Type B pancreatic cell (in vitro differentiated cells): Measurements from ENCODE around the gene DAAM2. TPM values are rescaled to one million over a fixed set of nuclear protein-coding genes. Genes with fewer than 3 reads are reported as not detected.

Experiments used
- DNase-seq: peaks from one replicate; pipeline ENCODE4 v3.0.0; 2021; ENCODE audit warnings: mixed read lengths; ENCODE audit not compliant: unreplicated experiment; ENCODE audit errors: extremely low spot score
- H3K27ac Mint-ChIP-seq: 2 replicates; pipeline ENCODE4 v1.8.0; 2021; ENCODE audit warnings: mild to moderate bottlenecking, mixed read lengths
- H3K27me3 Mint-ChIP-seq: 2 replicates; pipeline ENCODE4 v1.8.0; 2021; ENCODE audit warnings: mixed read lengths
- H3K36me3 Mint-ChIP-seq: 2 replicates; pipeline ENCODE4 v1.8.0; 2021; ENCODE audit warnings: mixed read lengths
- H3K4me1 Mint-ChIP-seq: one replicate; pipeline ENCODE4 v1.8.0; 2021; ENCODE audit warnings: mixed read lengths; ENCODE audit not compliant: unreplicated experiment
- H3K4me3 Mint-ChIP-seq: 2 replicates; pipeline ENCODE4 v1.8.0; 2021; ENCODE audit warnings: mild to moderate bottlenecking, mixed read lengths
- H3K9me3 Mint-ChIP-seq: 2 replicates; pipeline ENCODE4 v1.8.0; 2021; ENCODE audit warnings: mixed read lengths
- CTCF ChIP-seq: fragments of 200-600 bp; sonication (generic); conservative IDR thresholded peaks from 2 replicates; pipeline ENCODE4 v1.5.0; 2021; ENCODE audit warnings: antibody characterized with exemption, mild to moderate bottlenecking
- total RNA-seq: library from RNA; stranded (reverse); gene quantifications from 2 replicates; pipeline ENCODE4 v1.2.1, GENCODE V29; 2021; ENCODE audit warnings: low replicate concordance

Gene DAAM2
- total RNA-seq, 1 donor from 2014 or later: 22.6 TPM

- Mint-ChIP-seq H3K4me3 (no peak overlapping the region), H3K27me3 (peaks cover 2% of the 10 kb centered on the region), H3K27ac (no peak overlapping the region), H3K9me3 (no peaks in the 10 kb centered on the region), H3K36me3 (no peaks in the 10 kb centered on the region), H3K4me1 (peaks cover 5% of the 10 kb centered on the region)
- TF ChIP-seq CTCF: no peak
- no peak for DNase-seq
Observed at GRCh38 chr6:39787322-39787721, 4.9 kb upstream of the DAAM2 start.

- H3K36me3 Mint-ChIP-seq: no peaks in the 10 kb centered on the region
- peak overlapping the region; percentile 44 for H3K27ac Mint-ChIP-seq
- peak overlapping the region; percentile 68 for H3K4me3 Mint-ChIP-seq
- peaks cover 16% of the 10 kb centered on the region for H3K27me3 Mint-ChIP-seq
- no peak for TF ChIP-seq CTCF
- H3K9me3 Mint-ChIP-seq: no peaks in the 10 kb centered on the region
- no peak for DNase-seq
- peaks cover 25% of the 10 kb centered on the region for H3K4me1 Mint-ChIP-seq
Observed at GRCh38 chr6:39790772-39791171, 1.4 kb upstream of the DAAM2 start.

- H3K4me3 Mint-ChIP-seq: peak overlapping the region; percentile 68
- H3K27me3 Mint-ChIP-seq: peaks cover 16% of the 10 kb centered on the region
- H3K27ac Mint-ChIP-seq: peak overlapping the region; percentile 44
- peaks cover 25% of the 10 kb centered on the region for H3K4me1 Mint-ChIP-seq
- TF ChIP-seq CTCF: no peak
- H3K36me3 Mint-ChIP-seq: no peaks in the 10 kb centered on the region
- DNase-seq: no peak
- no peaks in the 10 kb centered on the region for H3K9me3 Mint-ChIP-seq
Observed at GRCh38 chr6:39791311-39791710, 865 bp upstream of the DAAM2 start.

- no peak for DNase-seq
- peak overlapping the region; percentile 58 for H3K27ac Mint-ChIP-seq
- no peak for TF ChIP-seq CTCF
- H3K4me1 Mint-ChIP-seq: peaks cover 25% of the 10 kb centered on the region
- H3K27me3 Mint-ChIP-seq: peaks cover 16% of the 10 kb centered on the region
- no peaks in the 10 kb centered on the region for H3K9me3 Mint-ChIP-seq
- peak overlapping the region; percentile 90 for H3K4me3 Mint-ChIP-seq
- H3K36me3 Mint-ChIP-seq: no peaks in the 10 kb centered on the region
Observed at GRCh38 chr6:39792540-39793450, 619 bp downstream of the DAAM2 start.

GRCh38 chr6:39793516-39793915 lies 1.3 kb downstream of the DAAM2 start:
- Mint-ChIP-seq H3K9me3 (no peaks in the 10 kb centered on the region), H3K4me1 (peaks cover 25% of the 10 kb centered on the region), H3K36me3 (no peaks in the 10 kb centered on the region), H3K27me3 (peaks cover 14% of the 10 kb centered on the region), H3K4me3 (peak overlapping the region; percentile 90), H3K27ac (peak overlapping the region; percentile 58)
- no peak for TF ChIP-seq CTCF
- DNase-seq: no peak
